Measurements from ENCODE around the gene SH2D2A.

The SH2D2A gene

GRCh38 chr1:156847591-156848460 is 31.2 kb upstream of the SH2D2A start:
- no peak for DNase-seq

- DNase-seq = no peak
Measured at GRCh38 chr1:156846643-156847042, 30.0 kb upstream of the SH2D2A start.

- DNase-seq = no peak
Measured at GRCh38 chr1:156845953-156846545, 29.4 kb upstream of the SH2D2A start.

GRCh38 chr1:156845055-156845952 is 28.7 kb upstream of the SH2D2A start:
- no peak for DNase-seq

- no peak for DNase-seq
Measured at GRCh38 chr1:156844638-156845037, 28.0 kb upstream of the SH2D2A start.

- DNase-seq = no peak
Measured at GRCh38 chr1:156844102-156844501, 27.5 kb upstream of the SH2D2A start.

GRCh38 chr1:156842618-156843300 is 26.1 kb upstream of the SH2D2A start:
- DNase-seq = no peak

- DNase-seq = no peak
Measured at GRCh38 chr1:156841295-156841855, 24.7 kb upstream of the SH2D2A start.

GRCh38 chr1:156840898-156841279 is 24.2 kb upstream of the SH2D2A start:
- DNase-seq = no peak

- DNase-seq = no peak
Measured at GRCh38 chr1:156840186-156840897, 23.7 kb upstream of the SH2D2A start.

- DNase-seq = peak; percentile 51
Measured at GRCh38 chr1:156839426-156840109, 22.9 kb upstream of the SH2D2A start.

GRCh38 chr1:156838972-156839371 is 22.3 kb upstream of the SH2D2A start:
- DNase-seq = peak; percentile 75

- no peak for DNase-seq
Measured at GRCh38 chr1:156836892-156837291, 20.2 kb upstream of the SH2D2A start.

- DNase-seq = no peak
Measured at GRCh38 chr1:156836041-156836654, 19.5 kb upstream of the SH2D2A start.

GRCh38 chr1:156834322-156834721 is 17.7 kb upstream of the SH2D2A start:
- no peak for DNase-seq

GRCh38 chr1:156833603-156834002 is 17.0 kb upstream of the SH2D2A start:
- DNase-seq = no peak

GRCh38 chr1:156832434-156832833 is 15.8 kb upstream of the SH2D2A start:
- DNase-seq = no peak

- DNase-seq = no peak
Measured at GRCh38 chr1:156828400-156829124, 11.9 kb upstream of the SH2D2A start.

GRCh38 chr1:156826630-156827029 is 10.0 kb upstream of the SH2D2A start:
- DNase-seq = no peak

GRCh38 chr1:156823210-156823790 is 6.7 kb upstream of the SH2D2A start:
- no peak for DNase-seq

Data from retina (tissue), 1 donor.